Measurements from ENCODE around the gene STXBP5L. TPM values are rescaled to one million over a fixed set of nuclear protein-coding genes. Genes with fewer than 3 reads are reported as not detected.
"Not testable (repeated sequence)": the region's sequence is repeated elsewhere in the genome, so short reads cannot be mapped to it uniquely, and the experiment has no call there.

The STXBP5L gene
- total RNA-seq, 2 experiments from 2014 or later = not detected

GRCh38 chr3:121295452-121295851 is 387.4 kb downstream of the STXBP5L start:
- Mint-ChIP-seq H3K4me3 (no peak overlapping the region), H3K36me3 (ENCODE audit: low read depth) (no peaks in the 10 kb centered on the region), H3K27me3 (no peaks in the 10 kb centered on the region), H3K9me3 (peaks cover 5% of the 10 kb centered on the region), H3K4me1 (ENCODE audit: low read depth) (no peaks in the 10 kb centered on the region), H3K27ac (no peak overlapping the region)
- TF ChIP-seq CTCF (IDR thresholded peaks at IDR 0.05) = no peak
- CTCF ChIA-PET = no interaction called here
- DNase-seq (no peak), ATAC-seq (no peak)
- intact Hi-C loops (cut with micrococcal nuclease) = no loop called here
- POLR2A ChIA-PET = no interaction called here

- H3K27ac Mint-ChIP-seq = no peak overlapping the region
- H3K36me3 Mint-ChIP-seq (ENCODE audit: low read depth) = no peaks in the 10 kb centered on the region
- peaks cover 5% of the 10 kb centered on the region for H3K9me3 Mint-ChIP-seq
- CTCF ChIA-PET = no interaction called here
- no peak overlapping the region for H3K4me3 Mint-ChIP-seq
- POLR2A ChIA-PET = no interaction called here
- H3K4me1 Mint-ChIP-seq (ENCODE audit: low read depth) = no peaks in the 10 kb centered on the region
- DNase-seq (no peak), ATAC-seq (no peak)
- no peaks in the 10 kb centered on the region for H3K27me3 Mint-ChIP-seq
- intact Hi-C loops (cut with micrococcal nuclease) = no loop called here
- no peak for TF ChIP-seq CTCF (IDR thresholded peaks at IDR 0.05)
These were observed 388.0 kb downstream of the STXBP5L start for GRCh38 chr3:121295979-121296378.

- no peak for ATAC-seq
- Mint-ChIP-seq H3K4me3 (no peak overlapping the region), H3K27ac (no peak overlapping the region), H3K4me1 (ENCODE audit: low read depth) (no peaks in the 10 kb centered on the region), H3K27me3 (no peaks in the 10 kb centered on the region), H3K9me3 (no peaks in the 10 kb centered on the region), H3K36me3 (ENCODE audit: low read depth) (no peaks in the 10 kb centered on the region)
- CTCF ChIA-PET = no interaction called here
- POLR2A ChIA-PET = no interaction called here
- no peak for DNase-seq
- TF ChIP-seq CTCF (IDR thresholded peaks at IDR 0.05) = no peak
- intact Hi-C loops (cut with micrococcal nuclease) = no loop called here
These were observed 416.3 kb downstream of the STXBP5L start for GRCh38 chr3:121324320-121324719.

GRCh38 chr3:121330118-121330517 is 422.1 kb downstream of the STXBP5L start:
- Mint-ChIP-seq H3K4me3 (no peak overlapping the region), H3K4me1 (ENCODE audit: low read depth) (no peaks in the 10 kb centered on the region), H3K27me3 (peaks cover 6% of the 10 kb centered on the region), H3K36me3 (ENCODE audit: low read depth) (no peaks in the 10 kb centered on the region), H3K27ac (no peak overlapping the region), H3K9me3 (no peaks in the 10 kb centered on the region)
- no peak for DNase-seq
- intact Hi-C loops (cut with micrococcal nuclease) = no loop called here
- no peak for ATAC-seq
- no peak for TF ChIP-seq CTCF (IDR thresholded peaks at IDR 0.05)
- POLR2A ChIA-PET = no interaction called here
- CTCF ChIA-PET = no interaction called here

GRCh38 chr3:121330634-121331033 is 422.6 kb downstream of the STXBP5L start:
- ChIA-PET CTCF (no interaction called here), POLR2A (no interaction called here)
- Mint-ChIP-seq H3K27ac (no peak overlapping the region), H3K36me3 (ENCODE audit: low read depth) (no peaks in the 10 kb centered on the region), H3K4me3 (no peak overlapping the region), H3K27me3 (peaks cover 6% of the 10 kb centered on the region), H3K4me1 (ENCODE audit: low read depth) (no peaks in the 10 kb centered on the region), H3K9me3 (no peaks in the 10 kb centered on the region)
- DNase-seq = no peak
- intact Hi-C loops (cut with micrococcal nuclease) = no loop called here
- TF ChIP-seq CTCF (IDR thresholded peaks at IDR 0.05) = no peak
- no peak for ATAC-seq

GRCh38 chr3:121355960-121356359 is 448.0 kb downstream of the STXBP5L start:
- H3K9me3 Mint-ChIP-seq, POLR2A ChIA-PET: not testable (repeated sequence)

More at GRCh38 chr3:121355960-121356359, 448.0 kb downstream of the STXBP5L start:
- H3K36me3 Mint-ChIP-seq (ENCODE audit: low read depth); ATAC-seq; intact Hi-C loops (cut with micrococcal nuclease); H3K27me3 Mint-ChIP-seq; CTCF ChIA-PET; H3K27ac Mint-ChIP-seq; H3K4me1 Mint-ChIP-seq (ENCODE audit: low read depth); H3K4me3 Mint-ChIP-seq; DNase-seq: not testable (repeated sequence)

Measured in activated CD8-positive, alpha-beta T cell treated with anti-CD3 and anti-CD28 coated beads for 36 hours (primary cell).